Prostate gland (tissue), 2 donors: ENCODE results near the gene WHRN.

Experiments
- POLR2A ChIP-seq: fragments of 450-650 bp; IDR thresholded peaks from one replicate; pipeline ENCODE4 v1.6.1; 2016; ENCODE audit warnings: antibody characterized with exemption, mild to moderate bottlenecking
- POLR2AphosphoS5 ChIP-seq: sonication (generic); formaldehyde crosslinking; IDR thresholded peaks from one replicate; pipeline ENCODE4 v1.6.1; 2017; ENCODE audit warnings: antibody characterized with exemption
- TF ChIP-seq, protein P1 (sequence below), 4 experiments: fragments of 200-600 bp in 2 of 4; fragments of 450-650 bp in 2 of 4; sonication (generic) in 2 of 4; IDR thresholded peaks; 1 replicate in 3 of 4; 2 replicates in 1 of 4; pipeline ENCODE4 v1.5.1; 2016 to 2019; ENCODE audit warnings: antibody characterized with exemption in 4 of 4, mild to moderate bottlenecking in 2 of 4, moderate library complexity in 2 of 4

DNA sequence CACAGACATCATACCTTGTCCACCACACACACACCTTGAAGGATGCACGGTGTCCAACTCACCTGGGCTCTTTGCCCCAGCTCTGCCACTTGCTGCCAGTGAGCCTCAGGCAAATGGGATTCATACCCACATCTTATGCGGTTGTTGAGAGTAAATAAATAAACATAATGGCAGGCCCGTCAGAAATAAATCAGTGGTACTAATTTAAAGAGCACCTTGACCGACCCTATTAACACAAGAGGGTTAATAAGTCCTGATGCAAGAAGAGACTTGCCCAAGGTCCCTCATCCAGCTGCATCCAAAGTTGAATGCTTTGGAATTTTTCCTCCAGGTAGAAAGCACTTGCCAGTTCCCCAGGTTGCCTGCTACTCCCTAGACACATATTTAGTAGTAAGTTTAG is 105.9 kb downstream of the WHRN start:
- TF ChIP-seq POLR2A (no peak), POLR2AphosphoS5 (no peak)
- TF ChIP-seq, protein P1, sequence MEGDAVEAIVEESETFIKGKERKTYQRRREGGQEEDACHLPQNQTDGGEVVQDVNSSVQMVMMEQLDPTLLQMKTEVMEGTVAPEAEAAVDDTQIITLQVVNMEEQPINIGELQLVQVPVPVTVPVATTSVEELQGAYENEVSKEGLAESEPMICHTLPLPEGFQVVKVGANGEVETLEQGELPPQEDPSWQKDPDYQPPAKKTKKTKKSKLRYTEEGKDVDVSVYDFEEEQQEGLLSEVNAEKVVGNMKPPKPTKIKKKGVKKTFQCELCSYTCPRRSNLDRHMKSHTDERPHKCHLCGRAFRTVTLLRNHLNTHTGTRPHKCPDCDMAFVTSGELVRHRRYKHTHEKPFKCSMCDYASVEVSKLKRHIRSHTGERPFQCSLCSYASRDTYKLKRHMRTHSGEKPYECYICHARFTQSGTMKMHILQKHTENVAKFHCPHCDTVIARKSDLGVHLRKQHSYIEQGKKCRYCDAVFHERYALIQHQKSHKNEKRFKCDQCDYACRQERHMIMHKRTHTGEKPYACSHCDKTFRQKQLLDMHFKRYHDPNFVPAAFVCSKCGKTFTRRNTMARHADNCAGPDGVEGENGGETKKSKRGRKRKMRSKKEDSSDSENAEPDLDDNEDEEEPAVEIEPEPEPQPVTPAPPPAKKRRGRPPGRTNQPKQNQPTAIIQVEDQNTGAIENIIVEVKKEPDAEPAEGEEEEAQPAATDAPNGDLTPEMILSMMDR (IDR thresholded peaks at IDR 0.05): no peak
